ENCODE data around the gene CNTNAP4. TPM values are rescaled to one million over a fixed set of nuclear protein-coding genes. Genes with fewer than 3 reads are reported as not detected.

The CNTNAP4 gene
- total and polyA plus RNA-seq, 2 of the 8 experiments (the other 6 are each of a cell fraction or from before 2014, with no cell fraction given): not detected

DNA sequence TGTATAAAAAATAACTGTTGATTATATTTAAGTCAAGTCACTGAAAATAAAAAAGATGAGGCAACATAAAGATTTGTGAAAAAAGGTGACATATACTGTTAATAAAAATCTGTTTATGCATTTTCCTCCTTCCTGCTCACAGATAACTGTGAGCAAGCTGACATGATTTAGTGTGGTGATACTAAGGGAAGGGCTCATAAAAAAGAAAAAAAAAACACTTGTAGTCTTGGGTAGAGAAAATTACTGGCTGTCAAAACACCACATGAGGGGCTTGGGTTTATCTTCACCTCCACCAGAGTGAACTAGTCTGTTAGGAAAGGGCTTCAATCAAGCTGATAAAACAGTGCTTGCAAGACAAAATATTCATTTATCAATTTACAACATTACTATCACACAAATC, 247.6 kb downstream of the CNTNAP4 start:
- Histone ChIP-seq H3K18ac (ENCODE audit: extremely low read depth, low read length) (no peak overlapping the region), H3K23ac (ENCODE audit: insufficient read length) (no peak overlapping the region), H3K4ac (replicated peaks; ENCODE audit: insufficient read length, low read depth, low read length) (no peak overlapping the region), H3K9ac (replicated peaks in 1 of 4; ENCODE audit: extremely low read depth in 1 of 4, low read depth in 3 of 4, low read length in 3 of 4) (no peak overlapping the region), H3K14ac (ENCODE audit: insufficient read length) (no peak overlapping the region), H3K23me2 (ENCODE audit: low read depth, low read length) (no peaks in the 10 kb centered on the region), H3K4me3 (ENCODE audit: extremely low read depth in 1 of 4, insufficient read depth in 2 of 4, low read depth in 3 of 4, low read length in 4 of 4) (no peak overlapping the region), H4K5ac (ENCODE audit: insufficient read length, low read depth, low read length) (no peak overlapping the region), H3K79me1 (ENCODE audit: low read depth, low read length) (no peaks in the 10 kb centered on the region), H2AFZ (ENCODE audit: low read length) (no peak overlapping the region), H2BK120ac (replicated peaks; ENCODE audit: low read depth, low read length) (no peak overlapping the region), H2BK12ac (ENCODE audit: low read depth, low read length) (no peak overlapping the region), H2BK15ac (ENCODE audit: low read length) (no peak overlapping the region), H3K36me3 (ENCODE audit: control insufficient read depth in 2 of 4, insufficient read depth in 4 of 4, low read length in 3 of 4) (no peaks in the 10 kb centered on the region), H3K56ac (replicated peaks; ENCODE audit: insufficient read length, low read depth, low read length) (no peak overlapping the region), H3K4me2 (ENCODE audit: insufficient read depth in 1 of 2, low read depth in 2 of 2, low read length in 2 of 2) (no peak overlapping the region), H4K8ac (ENCODE audit: extremely low read depth, insufficient read depth, low read length) (no peak overlapping the region), H3K79me2 (ENCODE audit: control insufficient read depth in 1 of 2, insufficient read depth in 2 of 2, low read length in 2 of 2) (no peaks in the 10 kb centered on the region), H3K27ac (ENCODE audit: low read depth, low read length) (no peak overlapping the region), H2BK20ac (ENCODE audit: low read length) (no peak overlapping the region), H3K9me3 (ENCODE audit: insufficient read depth in 2 of 2, low read depth in 1 of 2, low read length in 1 of 2) (no peaks in the 10 kb centered on the region), H2BK5ac (ENCODE audit: low read depth, low read length) (no peak overlapping the region), H2AK5ac (ENCODE audit: low read depth, low read length) (no peak overlapping the region), H4K91ac (replicated peaks; ENCODE audit: insufficient read length, low read length) (no peak overlapping the region), H3K27me3 (replicated peaks in 1 of 4; ENCODE audit: control insufficient read depth in 3 of 4, extremely low read depth in 1 of 4, insufficient read depth in 3 of 4, low read length in 3 of 4) (no peaks in the 10 kb centered on the region), H4K20me1 (replicated peaks in 1 of 2; ENCODE audit: control insufficient read depth in 1 of 2, insufficient read depth in 2 of 2, low read length in 2 of 2) (no peaks in the 10 kb centered on the region), H3K4me1 (replicated peaks in 1 of 4; ENCODE audit: control insufficient read depth in 3 of 4, insufficient read depth in 4 of 4, low read length in 3 of 4) (0 out of 7 replicates have a peak, but pooled peaks cover 0 to 2% (median 0%) of the 10 kb centered on the region in 4 experiments)
- FAIRE-seq (no peak), DNase-seq (ENCODE audit: low read depth in 1 of 2, low spot score in 2 of 2) (no peak)
- CTCF ChIA-PET (ENCODE audit: partially characterized antibody): interaction anchor here (1.6 kb wide), 1 partner anchor 129 kb away, joined by 4 read pairs; no protein-coding TSS in a partner anchor
- POLR2A ChIA-PET (ENCODE audit: partially characterized antibody): no interaction called here
- no peak for TF ChIP-seq TEAD4 (IDR thresholded peaks at IDR 0.05; ENCODE audit: low read depth, low read length)
- TF ChIP-seq JUN (IDR thresholded peaks at IDR 0.05; ENCODE audit: low read depth, low read length): no peak
- no peak for TF ChIP-seq SIRT6 (IDR thresholded peaks at IDR 0.05; ENCODE audit: low read length)
- no peak for TF ChIP-seq CTBP2 (IDR thresholded peaks at IDR 0.05; ENCODE audit: borderline replicate concordance, insufficient read depth, insufficient read length, low read length)
- no peak for TF ChIP-seq POLR2AphosphoS5 (IDR thresholded peaks at IDR 0.05; ENCODE audit: low read depth, low read length)
- TF ChIP-seq EP300 (IDR thresholded peaks at IDR 0.05; ENCODE audit: borderline replicate concordance in 1 of 2, low read depth in 2 of 2, low read length in 2 of 2): no peak
- no peak for TF ChIP-seq CBX8 (IDR thresholded peaks at IDR 0.05; ENCODE audit: borderline replicate concordance, low read depth, low read length)
- no peak for TF ChIP-seq BACH1 (IDR thresholded peaks at IDR 0.05; ENCODE audit: low read length)
- no peak for TF ChIP-seq SP4 (IDR thresholded peaks at IDR 0.05; ENCODE audit: low read length)
